Measurements from ENCODE around the gene MMP15.

Gene MMP15

GRCh38 chr16:58036943-58037342 is 11.4 kb downstream of the MMP15 start:
- no peak for DNase-seq

GRCh38 chr16:58037365-58038057 is 12.0 kb downstream of the MMP15 start:
- no peak for DNase-seq

GRCh38 chr16:58038219-58038641 is 12.7 kb downstream of the MMP15 start:
- no peak for DNase-seq

- DNase-seq: no peak
Observed at GRCh38 chr16:58039829-58040495, 14.4 kb downstream of the MMP15 start.

- DNase-seq: no peak
Observed at GRCh38 chr16:58040496-58040846, 14.9 kb downstream of the MMP15 start.

GRCh38 chr16:58040945-58041627 is 15.5 kb downstream of the MMP15 start:
- DNase-seq: no peak

- no peak for DNase-seq
Observed at GRCh38 chr16:58041628-58041955, 16.0 kb downstream of the MMP15 start.

- DNase-seq: no peak
Observed at GRCh38 chr16:58042001-58042885, 16.7 kb downstream of the MMP15 start.

- DNase-seq: no peak
Observed at GRCh38 chr16:58042886-58043515, 17.4 kb downstream of the MMP15 start.

GRCh38 chr16:58043571-58044155 is 18.1 kb downstream of the MMP15 start:
- no peak for DNase-seq

GRCh38 chr16:58044266-58045019 is 18.9 kb downstream of the MMP15 start:
- DNase-seq: no peak

- DNase-seq: no peak
Observed at GRCh38 chr16:58045096-58045495, 19.5 kb downstream of the MMP15 start.

GRCh38 chr16:58046054-58046881 is 20.7 kb downstream of the MMP15 start:
- no peak for DNase-seq

- no peak for DNase-seq
Observed at GRCh38 chr16:58046936-58047335, 21.4 kb downstream of the MMP15 start.

GRCh38 chr16:58047557-58048348 is 22.2 kb downstream of the MMP15 start:
- DNase-seq: no peak

- DNase-seq: no peak
Observed at GRCh38 chr16:58048494-58049231, 23.1 kb downstream of the MMP15 start.

- DNase-seq: no peak
Observed at GRCh38 chr16:58049232-58050185, 24.0 kb downstream of the MMP15 start.

GRCh38 chr16:58051296-58051695 is 25.7 kb downstream of the MMP15 start:
- no peak for DNase-seq
